ENCODE results near the gene KNDC1. TPM values are rescaled to one million over a fixed set of nuclear protein-coding genes. Genes with fewer than 3 reads are reported as not detected.

KNDC1 gene
- total RNA-seq, 4 donors from 2014 or later: 0.42 to 1.7 (median 0.95) TPM

GRCh38 chr10:133251388-133252222 lies 91.6 kb downstream of the KNDC1 start:
- no peaks in the 10 kb centered on the region for H3K4me1 ChIP-seq
- H3K4me3 ChIP-seq: no peak overlapping the region
- peaks cover 0 to 73% (median 5%) of the 10 kb centered on the region in 4 donors for H3K27me3 ChIP-seq
- intact Hi-C loops (cut with DNase I): no loop called here
- H3K9me3 ChIP-seq: no peaks in the 10 kb centered on the region
- DNase-seq (ENCODE audit: extremely low spot score): no peak
- H3K36me3 ChIP-seq: no peaks in the 10 kb centered on the region
- no peak for TF ChIP-seq CTCF (IDR thresholded peaks at IDR 0.05)
- TF ChIP-seq POLR2AphosphoS5 (IDR thresholded peaks at IDR 0.05): no peak
- TF ChIP-seq POLR2A (IDR thresholded peaks at IDR 0.05; ENCODE audit: low read depth): no peak
- TF ChIP-seq EP300 (IDR thresholded peaks at IDR 0.05): no peak
- WGBS: 67% methylated on average over 14 of the region's 28 CpGs
- no peak overlapping the region for H3K27ac ChIP-seq (replicated peaks in 1 of 4)

- TF ChIP-seq POLR2AphosphoS5 (IDR thresholded peaks at IDR 0.05) (no peak), POLR2A (IDR thresholded peaks at IDR 0.05; ENCODE audit: low read depth) (no peak), CTCF (IDR thresholded peaks at IDR 0.05) (no peak), EP300 (IDR thresholded peaks at IDR 0.05) (no peak)
- Histone ChIP-seq H3K36me3 (no peaks in the 10 kb centered on the region), H3K27me3 (peaks cover 0 to 67% (median 4%) of the 10 kb centered on the region in 4 donors), H3K4me3 (no peak overlapping the region), H3K4me1 (peaks cover 1 to 3% (median 2%) of the 10 kb centered on the region in 4 donors), H3K27ac (replicated peaks in 1 of 4) (no peak overlapping the region), H3K9me3 (no peaks in the 10 kb centered on the region)
- intact Hi-C loops (cut with DNase I): no loop called here
- DNase-seq (ENCODE audit: extremely low spot score): no peak
- WGBS: 93% methylated on average over 11 of the region's 12 CpGs
Measured at GRCh38 chr10:133252223-133252552, 92.2 kb downstream of the KNDC1 start.

GRCh38 chr10:133253361-133253955 lies 93.4 kb downstream of the KNDC1 start:
- H3K4me3 ChIP-seq: no peak overlapping the region
- WGBS: 87% methylated on average over 22 of the region's 22 CpGs
- H3K27me3 ChIP-seq: peaks cover 0 to 55% (median 0%) of the 10 kb centered on the region in 4 donors
- no peak for TF ChIP-seq POLR2A (IDR thresholded peaks at IDR 0.05; ENCODE audit: low read depth)
- no peak overlapping the region for H3K27ac ChIP-seq (replicated peaks in 1 of 4)
- H3K36me3 ChIP-seq: no peaks in the 10 kb centered on the region
- no peaks in the 10 kb centered on the region for H3K9me3 ChIP-seq
- intact Hi-C loops (cut with DNase I): no loop called here
- H3K4me1 ChIP-seq: peaks cover 13 to 16% (median 14%) of the 10 kb centered on the region in 4 donors
- DNase-seq (ENCODE audit: extremely low spot score): no peak

- intact Hi-C loops (cut with DNase I): no loop called here
Measured at GRCh38 chr10:133254421-133255120, 94.6 kb downstream of the KNDC1 start.

More at GRCh38 chr10:133254421-133255120, 94.6 kb downstream of the KNDC1 start:
- WGBS: 83% methylated on average over 8 of the region's 13 CpGs
- no peak overlapping the region for H3K27ac ChIP-seq (replicated peaks in 1 of 4)
- peaks cover 22 to 27% (median 25%) of the 10 kb centered on the region in 4 donors for H3K4me1 ChIP-seq
- no peak for DNase-seq (ENCODE audit: extremely low spot score)
- peaks cover 0 to 44% (median 0%) of the 10 kb centered on the region in 4 donors for H3K27me3 ChIP-seq
- TF ChIP-seq EP300 (IDR thresholded peaks at IDR 0.05): no peak
- TF ChIP-seq CTCF (IDR thresholded peaks at IDR 0.05): no peak
- no peak for TF ChIP-seq POLR2AphosphoS5 (IDR thresholded peaks at IDR 0.05)
- no peak for TF ChIP-seq POLR2A (IDR thresholded peaks at IDR 0.05; ENCODE audit: low read depth)
- no peak overlapping the region for H3K4me3 ChIP-seq
- no peaks in the 10 kb centered on the region for H3K9me3 ChIP-seq
- no peaks in the 10 kb centered on the region for H3K36me3 ChIP-seq

Data from esophagus muscularis mucosa (tissue), 4 donors.